ENCODE measurements around the gene CD99. TPM values are rescaled to one million over a fixed set of nuclear protein-coding genes. Genes with fewer than 3 reads are reported as not detected.

The CD99 gene
- total and polyA plus RNA-seq, 4 donors, result 292 to 416 (median 407) TPM

DNA sequence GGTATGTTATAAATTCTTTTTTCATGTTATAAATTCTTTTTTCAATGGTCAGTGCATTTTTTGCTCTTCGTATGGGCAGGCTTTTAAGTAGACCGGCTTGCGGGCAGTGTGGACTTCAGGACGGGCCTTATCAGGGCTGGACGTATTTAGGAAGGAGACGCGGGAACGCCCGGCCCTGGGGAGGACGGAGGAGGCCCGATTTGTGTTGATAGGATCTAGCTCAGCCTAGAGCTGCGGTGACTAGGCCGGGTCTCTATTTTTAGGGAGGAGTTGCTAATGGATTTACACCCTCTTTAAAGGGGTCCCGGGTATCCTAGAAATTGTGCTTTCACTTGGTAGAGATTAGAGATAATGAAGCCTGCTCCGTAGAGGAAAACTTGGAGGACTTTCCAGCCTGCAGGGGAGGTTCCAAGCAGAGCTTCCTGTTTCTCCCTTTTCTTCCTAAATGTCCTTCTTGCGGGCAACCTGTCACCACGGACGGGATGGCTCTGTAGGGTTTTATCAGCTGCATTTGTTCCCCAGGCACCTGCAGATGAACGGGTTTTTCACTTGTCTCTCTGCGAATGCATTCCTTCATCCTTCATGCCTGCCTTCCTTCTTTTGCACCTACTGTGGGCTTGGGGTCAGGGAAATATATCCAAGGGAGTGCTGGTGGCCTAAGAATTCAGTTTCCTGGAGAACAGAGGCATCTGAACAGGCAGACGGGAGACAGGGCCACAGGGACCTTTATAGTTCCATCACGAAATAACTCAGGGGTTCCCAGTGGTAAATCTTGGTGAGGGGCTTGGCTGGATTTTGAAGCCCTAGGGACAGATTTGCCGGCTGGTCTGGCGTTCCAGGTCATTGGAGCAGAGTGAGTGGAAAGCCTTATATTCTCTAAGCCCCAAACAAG lies 1.4 kb downstream of the CD99 start:
- DNase-seq (peak; percentile 72 to 84), ATAC-seq (ENCODE audit: low FRiP score) (no peak)
- H3K27me3 ChIP-seq (ENCODE audit: control insufficient read depth in 1 of 2, insufficient read depth in 2 of 2, low read length in 1 of 2), result no peaks in the 10 kb centered on the region
- H3K36me3 ChIP-seq (ENCODE audit: control insufficient read depth in 1 of 2, insufficient read depth in 2 of 2, low read length in 1 of 2), result no peaks in the 10 kb centered on the region
- intact Hi-C loops (cut with DNase I), result loop anchor here (5.0 to 10.0 kb wide), 2 partner anchors 78 to 1300 kb away; partner anchors contain the start of gene SLC25A6 (in 1 of the 2)
- H3K4me3 ChIP-seq (ENCODE audit: low read length in 2 of 2), result peak overlapping the region; percentile 75 to 90
- H3K9me3 ChIP-seq (ENCODE audit: control insufficient read depth, low read length), result no peaks in the 10 kb centered on the region
- peak overlapping the region in 1 of 2 donors; percentile 54 for H3K27ac ChIP-seq (ENCODE audit: low read depth in 1 of 2, low read length in 2 of 2)
- peaks cover 2 to 5% of the 10 kb centered on the region in 2 donors for H3K4me1 ChIP-seq (ENCODE audit: control insufficient read depth in 1 of 2, insufficient read depth in 2 of 2, low read length in 2 of 2)
- WGBS, 2 donors, result 4 to 11% methylated on average over 24 of the region's 24 CpGs

DNA sequence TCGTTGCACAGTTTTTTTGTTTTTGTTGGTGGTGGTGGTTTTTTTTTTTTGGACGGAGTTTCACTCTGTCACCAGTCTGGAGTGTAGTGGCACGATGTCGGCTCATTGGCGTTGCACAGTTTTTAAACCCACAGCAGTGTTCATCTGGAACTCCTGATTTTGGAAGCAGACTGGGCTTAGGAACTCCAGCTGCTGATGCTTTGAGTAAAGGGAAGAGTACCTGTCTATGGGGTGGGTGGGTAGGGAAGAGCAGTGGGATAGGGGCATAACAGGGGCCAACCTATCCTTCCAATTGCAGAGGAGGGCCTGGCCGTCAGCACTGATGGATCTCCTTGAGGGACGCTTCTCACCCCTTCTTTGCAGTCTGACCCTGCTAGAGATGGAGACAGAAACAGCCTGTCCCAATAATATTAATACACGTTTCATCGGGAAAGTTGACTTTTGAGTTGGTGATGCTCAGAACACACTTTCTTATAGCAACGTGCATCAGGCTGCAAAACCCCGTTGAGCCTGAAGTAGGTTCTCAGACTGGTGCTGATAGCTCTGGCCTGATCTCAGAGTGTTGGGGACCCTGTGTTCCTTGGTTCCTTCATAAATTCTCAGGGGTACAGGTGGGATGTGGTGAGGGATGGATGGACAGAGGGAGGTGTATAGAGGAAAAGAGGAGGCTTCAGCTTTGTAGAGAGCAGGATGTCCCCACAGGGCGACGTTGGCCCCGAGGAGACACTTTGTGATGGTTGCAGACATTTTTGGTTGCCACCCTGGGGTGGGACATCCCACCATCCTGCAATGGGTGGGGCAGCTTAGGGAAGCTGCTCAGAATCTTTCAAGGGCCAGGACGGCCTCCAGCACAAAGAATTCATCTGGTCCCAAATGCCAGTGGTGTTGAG lies 2.3 kb downstream of the CD99 start:
- Histone ChIP-seq H3K4me1 (ENCODE audit: control insufficient read depth in 1 of 2, insufficient read depth in 2 of 2, low read length in 2 of 2) (peaks cover 2 to 5% of the 10 kb centered on the region in 2 donors), H3K4me3 (ENCODE audit: low read length in 2 of 2) (peak overlapping the region in 1 of 2 donors; percentile 90), H3K36me3 (ENCODE audit: control insufficient read depth in 1 of 2, insufficient read depth in 2 of 2, low read length in 1 of 2) (no peaks in the 10 kb centered on the region), H3K9me3 (ENCODE audit: control insufficient read depth, low read length) (no peaks in the 10 kb centered on the region), H3K27ac (ENCODE audit: low read depth in 1 of 2, low read length in 2 of 2) (peak overlapping the region in 1 of 2 donors; percentile 11), H3K27me3 (ENCODE audit: control insufficient read depth in 1 of 2, insufficient read depth in 2 of 2, low read length in 1 of 2) (no peaks in the 10 kb centered on the region)
- ATAC-seq (ENCODE audit: low FRiP score), result no peak
- no peak for DNase-seq
- intact Hi-C loops (cut with DNase I), result loop anchor here (5.0 to 10.0 kb wide), 2 partner anchors 79 to 1301 kb away; partner anchors contain the start of gene SLC25A6 (in 1 of the 2)
- 52 to 66% methylated on average over 15 of the region's 15 CpGs for WGBS, 2 donors

DNA sequence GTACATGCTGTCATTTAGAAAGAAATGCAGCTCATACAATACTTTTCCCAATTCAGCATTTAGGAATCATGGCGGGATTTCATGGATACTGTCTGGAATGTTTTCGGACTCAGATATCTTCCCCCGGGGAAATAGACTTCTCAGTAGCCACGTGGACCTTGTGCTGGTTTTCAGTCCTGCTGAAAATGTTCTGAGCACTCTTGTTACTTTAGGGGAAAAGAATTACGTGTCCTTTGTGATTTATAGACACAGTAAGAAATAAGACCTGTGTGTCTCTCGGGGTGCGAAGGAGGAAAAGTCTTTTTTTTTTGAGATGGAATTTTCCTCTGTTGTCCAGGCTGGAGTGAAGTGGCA lies 3.8 kb downstream of the CD99 start:
- DNase-seq, result no peak
- ATAC-seq (ENCODE audit: low FRiP score), result no peak
- H3K4me3 ChIP-seq (ENCODE audit: low read length in 2 of 2), result no peak overlapping the region
- H3K27ac ChIP-seq (ENCODE audit: low read depth in 1 of 2, low read length in 2 of 2), result no peak overlapping the region
- no peaks in the 10 kb centered on the region for H3K36me3 ChIP-seq (ENCODE audit: control insufficient read depth in 1 of 2, insufficient read depth in 2 of 2, low read length in 1 of 2)
- no peaks in the 10 kb centered on the region for H3K27me3 ChIP-seq (ENCODE audit: control insufficient read depth in 1 of 2, insufficient read depth in 2 of 2, low read length in 1 of 2)
- 56 to 72% methylated on average over 7 of the region's 7 CpGs for WGBS, 2 donors
- no peaks in the 10 kb centered on the region for H3K9me3 ChIP-seq (ENCODE audit: control insufficient read depth, low read length)
- intact Hi-C loops (cut with DNase I), result loop anchor here (5.0 to 10.0 kb wide), 2 partner anchors 80 to 1303 kb away; partner anchors contain the start of gene SLC25A6 (in 1 of the 2)
- H3K4me1 ChIP-seq (ENCODE audit: control insufficient read depth in 1 of 2, insufficient read depth in 2 of 2, low read length in 2 of 2), result peaks cover 2 to 5% of the 10 kb centered on the region in 2 donors

DNA sequence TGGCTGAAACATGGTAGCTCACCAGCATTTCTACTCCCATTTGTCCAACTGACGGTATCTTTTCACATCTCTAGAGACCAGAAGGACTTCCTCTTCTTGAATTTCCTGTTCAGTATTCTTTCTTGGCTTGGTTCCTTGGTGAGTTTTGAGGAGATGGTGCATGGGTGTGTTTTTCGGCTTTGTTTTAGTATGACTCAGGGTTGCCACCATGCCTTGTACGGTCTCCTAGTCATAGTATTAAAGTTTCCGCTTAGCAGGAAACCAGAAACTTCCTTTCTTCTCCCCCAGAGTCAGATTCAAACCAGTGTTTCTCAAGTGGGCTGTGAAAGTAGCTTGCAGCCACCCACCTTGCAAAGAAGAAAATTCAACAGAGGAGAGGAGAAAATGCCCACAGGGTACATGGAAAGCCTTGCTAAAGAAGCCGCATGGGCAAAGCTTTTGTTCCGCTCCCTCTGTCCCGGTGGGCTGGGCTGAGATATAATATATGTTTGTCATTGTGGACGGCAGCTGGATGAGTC lies 5.7 kb downstream of the CD99 start:
- no peak overlapping the region for H3K4me3 ChIP-seq (ENCODE audit: low read length in 2 of 2)
- ATAC-seq (ENCODE audit: low FRiP score), result no peak
- DNase-seq, result no peak
- H3K36me3 ChIP-seq (ENCODE audit: control insufficient read depth in 1 of 2, insufficient read depth in 2 of 2, low read length in 1 of 2), result no peaks in the 10 kb centered on the region
- H3K9me3 ChIP-seq (ENCODE audit: control insufficient read depth, low read length), result no peaks in the 10 kb centered on the region
- H3K27ac ChIP-seq (ENCODE audit: low read depth in 1 of 2, low read length in 2 of 2), result no peak overlapping the region
- 63 to 69% methylated on average over 8 of the region's 8 CpGs for WGBS, 2 donors
- intact Hi-C loops (cut with DNase I), result loop anchor here in 1 of 2 donors (10.0 kb wide), 1 partner anchor 82 kb away; no protein-coding TSS in a partner anchor
- peaks cover 4 to 5% of the 10 kb centered on the region in 2 donors for H3K4me1 ChIP-seq (ENCODE audit: control insufficient read depth in 1 of 2, insufficient read depth in 2 of 2, low read length in 2 of 2)
- no peaks in the 10 kb centered on the region for H3K27me3 ChIP-seq (ENCODE audit: control insufficient read depth in 1 of 2, insufficient read depth in 2 of 2, low read length in 1 of 2)

DNA sequence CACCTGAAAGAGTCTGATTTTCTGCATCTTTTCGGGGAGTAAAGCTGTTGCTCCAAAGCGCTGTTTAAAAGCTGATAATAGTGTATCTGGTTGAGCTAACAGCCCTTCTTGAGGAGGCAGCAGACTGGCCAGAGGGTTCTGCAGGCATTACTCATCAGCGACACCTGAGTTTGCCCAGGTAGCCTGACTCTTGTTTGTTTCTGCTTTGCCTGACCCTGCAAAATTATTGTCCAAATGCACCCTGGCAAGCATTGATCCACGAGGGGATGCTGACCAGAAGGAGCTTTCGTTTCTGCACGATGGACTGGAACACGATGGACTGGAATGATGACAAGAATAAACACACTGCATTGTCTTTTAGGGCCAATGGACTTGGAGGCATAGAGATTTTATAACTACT lies 6.2 kb downstream of the CD99 start:
- intact Hi-C loops (cut with DNase I), result loop anchor here in 1 of 2 donors (10.0 kb wide), 1 partner anchor 83 kb away; no protein-coding TSS in a partner anchor

DNA sequence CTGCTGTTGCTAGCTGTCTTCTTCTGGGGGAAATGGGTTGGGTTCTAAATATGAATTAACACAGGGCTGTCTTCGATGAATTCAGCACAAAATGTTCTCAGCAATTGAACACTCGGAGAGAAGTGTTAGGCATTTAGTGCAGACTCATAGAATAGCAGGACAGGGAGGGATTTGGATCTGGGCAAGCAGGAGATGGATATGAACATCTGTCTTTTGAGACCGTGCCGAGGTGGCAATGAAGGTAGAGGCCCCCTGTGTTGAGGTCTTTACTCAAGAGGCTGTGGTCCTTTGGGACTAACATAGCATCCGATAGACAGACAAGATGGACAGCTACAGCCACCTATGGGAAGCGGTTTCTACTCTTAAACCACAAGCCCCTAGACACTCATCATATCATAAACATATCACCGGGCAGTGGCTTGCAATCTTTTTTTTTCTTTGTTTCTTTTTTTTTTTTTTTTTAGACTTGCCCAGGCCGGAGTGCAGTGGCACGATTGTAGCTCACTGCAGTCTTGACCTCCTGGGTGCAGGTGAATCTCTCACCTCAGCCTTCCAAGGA lies 6.7 kb downstream of the CD99 start:
- no peaks in the 10 kb centered on the region for H3K27me3 ChIP-seq (ENCODE audit: control insufficient read depth in 1 of 2, insufficient read depth in 2 of 2, low read length in 1 of 2)
- H3K4me3 ChIP-seq (ENCODE audit: low read length in 2 of 2), result no peak overlapping the region
- no peak overlapping the region for H3K27ac ChIP-seq (ENCODE audit: low read depth in 1 of 2, low read length in 2 of 2)
- H3K4me1 ChIP-seq (ENCODE audit: control insufficient read depth in 1 of 2, insufficient read depth in 2 of 2, low read length in 2 of 2), result peaks cover 3 to 4% of the 10 kb centered on the region in 2 donors
- H3K9me3 ChIP-seq (ENCODE audit: control insufficient read depth, low read length), result no peaks in the 10 kb centered on the region
- ATAC-seq (ENCODE audit: low FRiP score) (no peak), DNase-seq (no peak)
- WGBS, 2 donors, result 72 to 83% methylated on average over 9 of the region's 9 CpGs
- intact Hi-C loops (cut with DNase I), result loop anchor here in 1 of 2 donors (10.0 kb wide), 1 partner anchor 83 kb away; no protein-coding TSS in a partner anchor
- H3K36me3 ChIP-seq (ENCODE audit: control insufficient read depth in 1 of 2, insufficient read depth in 2 of 2, low read length in 1 of 2), result no peaks in the 10 kb centered on the region

More for the DNA sequence above, 6.2 kb downstream of the CD99 start:
- Histone ChIP-seq H3K27ac (ENCODE audit: low read depth in 1 of 2, low read length in 2 of 2) (no peak overlapping the region), H3K9me3 (ENCODE audit: control insufficient read depth, low read length) (no peaks in the 10 kb centered on the region), H3K27me3 (ENCODE audit: control insufficient read depth in 1 of 2, insufficient read depth in 2 of 2, low read length in 1 of 2) (no peaks in the 10 kb centered on the region), H3K4me1 (ENCODE audit: control insufficient read depth in 1 of 2, insufficient read depth in 2 of 2, low read length in 2 of 2) (peaks cover 4 to 5% of the 10 kb centered on the region in 2 donors), H3K36me3 (ENCODE audit: control insufficient read depth in 1 of 2, insufficient read depth in 2 of 2, low read length in 1 of 2) (no peaks in the 10 kb centered on the region), H3K4me3 (ENCODE audit: low read length in 2 of 2) (no peak overlapping the region)
- DNase-seq (no peak), ATAC-seq (ENCODE audit: low FRiP score) (no peak)
- WGBS, 2 donors, result 58 to 74% methylated on average over 7 of the region's 7 CpGs

DNA sequence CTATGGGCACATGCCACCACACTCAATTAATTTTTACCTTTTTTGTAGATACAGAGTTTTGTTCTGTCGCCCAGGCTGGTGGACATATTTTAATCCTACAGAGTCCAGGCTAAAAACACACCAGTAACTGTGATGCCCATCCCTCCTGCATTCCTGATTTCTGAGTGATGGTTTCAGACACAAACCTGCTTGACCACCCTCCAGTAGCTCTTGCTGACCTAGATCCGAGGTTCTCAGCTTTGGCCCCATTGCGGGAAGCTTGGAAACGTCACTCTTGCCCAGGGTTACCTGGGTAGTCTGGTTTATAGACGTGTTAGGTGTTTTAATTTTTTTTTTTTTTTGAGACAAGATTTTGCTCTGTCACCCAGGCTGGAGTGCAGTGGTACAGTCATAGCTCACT lies 7.5 kb downstream of the CD99 start:
- 86 to 88% methylated on average over 5 of the region's 5 CpGs for WGBS, 2 donors
- intact Hi-C loops (cut with DNase I), result loop anchor here in 1 of 2 donors (10.0 kb wide), 1 partner anchor 84 kb away; no protein-coding TSS in a partner anchor
- Histone ChIP-seq H3K9me3 (ENCODE audit: control insufficient read depth, low read length) (no peaks in the 10 kb centered on the region), H3K27ac (ENCODE audit: low read depth in 1 of 2, low read length in 2 of 2) (no peak overlapping the region), H3K36me3 (ENCODE audit: control insufficient read depth in 1 of 2, insufficient read depth in 2 of 2, low read length in 1 of 2) (no peaks in the 10 kb centered on the region), H3K27me3 (ENCODE audit: control insufficient read depth in 1 of 2, insufficient read depth in 2 of 2, low read length in 1 of 2) (no peaks in the 10 kb centered on the region), H3K4me1 (ENCODE audit: control insufficient read depth in 1 of 2, insufficient read depth in 2 of 2, low read length in 2 of 2) (peaks cover 0 to 5% of the 10 kb centered on the region in 2 donors), H3K4me3 (ENCODE audit: low read length in 2 of 2) (no peak overlapping the region)
- DNase-seq (no peak), ATAC-seq (ENCODE audit: low FRiP score) (no peak)

DNA sequence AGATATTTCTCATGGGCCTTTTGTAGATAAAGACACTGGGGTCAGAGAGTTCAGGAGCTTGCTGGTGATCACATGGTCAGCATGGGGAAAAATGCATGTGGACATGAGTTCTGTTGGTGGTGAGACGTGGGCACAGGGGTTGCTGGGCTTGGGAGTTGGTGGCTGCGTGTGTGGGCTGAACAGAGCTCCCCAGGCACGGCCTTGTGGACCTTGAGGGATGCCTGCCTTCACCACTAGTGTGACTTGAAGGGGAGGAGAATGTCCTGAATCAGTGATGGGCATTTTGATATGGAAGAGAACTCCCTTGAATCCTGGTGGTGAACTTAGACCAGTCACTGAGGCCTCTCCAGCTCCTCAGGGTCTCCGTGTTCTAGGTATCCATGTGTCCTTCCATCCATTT lies 8.9 kb downstream of the CD99 start:
- H3K4me3 ChIP-seq (ENCODE audit: low read length in 2 of 2), result no peak overlapping the region
- no peak for DNase-seq
- H3K27ac ChIP-seq (ENCODE audit: low read depth in 1 of 2, low read length in 2 of 2), result no peak overlapping the region
- no peaks in the 10 kb centered on the region for H3K9me3 ChIP-seq (ENCODE audit: control insufficient read depth, low read length)
- ATAC-seq (ENCODE audit: low FRiP score), result no peak
- intact Hi-C loops (cut with DNase I), result loop anchor here in 1 of 2 donors (10.0 kb wide), 1 partner anchor 85 kb away; no protein-coding TSS in a partner anchor
- no peaks in the 10 kb centered on the region for H3K36me3 ChIP-seq (ENCODE audit: control insufficient read depth in 1 of 2, insufficient read depth in 2 of 2, low read length in 1 of 2)
- 93 to 96% methylated on average over 4 of the region's 4 CpGs for WGBS, 2 donors
- peaks cover 0 to 4% of the 10 kb centered on the region in 2 donors for H3K4me1 ChIP-seq (ENCODE audit: control insufficient read depth in 1 of 2, insufficient read depth in 2 of 2, low read length in 2 of 2)
- H3K27me3 ChIP-seq (ENCODE audit: control insufficient read depth in 1 of 2, insufficient read depth in 2 of 2, low read length in 1 of 2), result no peaks in the 10 kb centered on the region
